Mesothelial cell of epicardium (in vitro differentiated cells): ENCODE results near the gene ENTR1. TPM values are rescaled to one million over a fixed set of nuclear protein-coding genes. Genes with fewer than 3 reads are reported as not detected.
"Not testable (repeated sequence)": the region's sequence is repeated elsewhere in the genome, so short reads cannot be mapped to it uniquely, and the experiment has no call there.

Source experiments
- DNase-seq, 2 experiments: peaks; one replicate each; pipeline ENCODE4 v3.0.0; 2021; ENCODE audit warnings: low spot score in 2 of 2; ENCODE audit not compliant: unreplicated experiment in 2 of 2
- H3K27ac Mint-ChIP-seq: 2 replicates; pipeline ENCODE4 v1.8.0; 2021; ENCODE audit warnings: mixed read lengths
- H3K27me3 Mint-ChIP-seq: 2 replicates; pipeline ENCODE4 v1.8.0; 2021; ENCODE audit warnings: low read depth, mixed read lengths
- H3K36me3 Mint-ChIP-seq: 2 replicates; pipeline ENCODE4 v1.8.0; 2021; ENCODE audit warnings: mixed read lengths
- H3K4me1 Mint-ChIP-seq: 2 replicates; pipeline ENCODE4 v1.8.0; 2021; ENCODE audit warnings: mixed read lengths
- H3K4me3 Mint-ChIP-seq: 2 replicates; pipeline ENCODE4 v1.8.0; 2021; ENCODE audit warnings: mild to moderate bottlenecking, moderate library complexity, mixed read lengths
- H3K9me3 Mint-ChIP-seq: 2 replicates; pipeline ENCODE4 v1.8.0; 2021; ENCODE audit warnings: mixed read lengths
- CTCF ChIP-seq: fragments of 200-600 bp; sonication (generic); IDR thresholded peaks from one replicate; pipeline ENCODE4 v1.5.0; 2021; ENCODE audit warnings: antibody characterized with exemption; ENCODE audit not compliant: unreplicated experiment
- total RNA-seq: library from RNA; stranded (reverse); gene quantifications from 3 replicates; pipeline ENCODE4 v1.2.1, GENCODE V29; 2021

Gene ENTR1
- total RNA-seq, 1 donor from 2014 or later = 67.3 TPM

GRCh38 chr9:136431782-136432350 lies 21.5 kb upstream of the ENTR1 start:
- Mint-ChIP-seq H3K36me3 (peaks cover 8% of the 10 kb centered on the region), H3K27ac (no peak overlapping the region), H3K9me3 (no peaks in the 10 kb centered on the region), H3K4me1 (peaks cover 6% of the 10 kb centered on the region), H3K27me3 (no peaks in the 10 kb centered on the region), H3K4me3 (no peak overlapping the region)
- no peak for DNase-seq
- TF ChIP-seq CTCF = no peak

- Mint-ChIP-seq H3K27ac (no peak overlapping the region), H3K9me3 (no peaks in the 10 kb centered on the region), H3K4me1 (no peaks in the 10 kb centered on the region), H3K27me3 (no peaks in the 10 kb centered on the region), H3K4me3 (no peak overlapping the region), H3K36me3 (peaks cover 7% of the 10 kb centered on the region)
- no peak for DNase-seq
- TF ChIP-seq CTCF = no peak
Observed at GRCh38 chr9:136430588-136431234, 20.3 kb upstream of the ENTR1 start.

- no peak for DNase-seq
- TF ChIP-seq CTCF = no peak
- Mint-ChIP-seq H3K4me1 (no peaks in the 10 kb centered on the region), H3K27ac (no peak overlapping the region), H3K9me3 (no peaks in the 10 kb centered on the region), H3K4me3 (no peak overlapping the region), H3K36me3 (peaks cover 9% of the 10 kb centered on the region), H3K27me3 (no peaks in the 10 kb centered on the region)
Observed at GRCh38 chr9:136429683-136430491, 19.5 kb upstream of the ENTR1 start.

GRCh38 chr9:136429075-136429628 lies 18.7 kb upstream of the ENTR1 start:
- no peak for TF ChIP-seq CTCF
- DNase-seq = no peak
- H3K27me3 Mint-ChIP-seq = no peaks in the 10 kb centered on the region
- H3K4me1 Mint-ChIP-seq = no peaks in the 10 kb centered on the region
- H3K4me3 Mint-ChIP-seq = no peak overlapping the region
- peaks cover 11% of the 10 kb centered on the region for H3K36me3 Mint-ChIP-seq
- H3K27ac Mint-ChIP-seq = no peak overlapping the region
- H3K9me3 Mint-ChIP-seq = no peaks in the 10 kb centered on the region

GRCh38 chr9:136426787-136427186 lies 16.4 kb upstream of the ENTR1 start:
- TF ChIP-seq CTCF = no peak
- no peak for DNase-seq

GRCh38 chr9:136425367-136425766 lies 15.0 kb upstream of the ENTR1 start:
- not testable (repeated sequence) for H3K4me1 Mint-ChIP-seq, H3K27me3 Mint-ChIP-seq, H3K4me3 Mint-ChIP-seq, H3K27ac Mint-ChIP-seq, DNase-seq, H3K9me3 Mint-ChIP-seq
- H3K36me3 Mint-ChIP-seq = peaks cover 17% of the 10 kb centered on the region

More at GRCh38 chr9:136426787-136427186, 16.4 kb upstream of the ENTR1 start:
- H3K27me3 Mint-ChIP-seq = no peaks in the 10 kb centered on the region
- no peaks in the 10 kb centered on the region for H3K9me3 Mint-ChIP-seq
- H3K4me1 Mint-ChIP-seq = no peaks in the 10 kb centered on the region
- H3K27ac Mint-ChIP-seq = no peak overlapping the region
- no peak overlapping the region for H3K4me3 Mint-ChIP-seq
- H3K36me3 Mint-ChIP-seq = peaks cover 14% of the 10 kb centered on the region
